ENCODE data around the gene SSUH2. TPM values are rescaled to one million over a fixed set of nuclear protein-coding genes. Genes with fewer than 3 reads are reported as not detected.

The SSUH2 gene
- total RNA-seq, 1 donor: not detected

Other genes starting within 250 kb of the SSUH2 start
- gene LMCD1, start 143.0 kb downstream of the SSUH2 start, total RNA-seq: 213 and 294 TPM in 2 replicates
- not detected in 2 replicates for gene CAV3, start 89.0 kb upstream of the SSUH2 start, total RNA-seq
- 2.5 and 6.2 TPM in 2 replicates for gene OXTR, start 124.8 kb upstream of the SSUH2 start, total RNA-seq